HG02852 (cell line): ENCODE results near the gene TOMM20.

Experiments
- ATAC-seq: cut with Tn5 transposase; IDR thresholded peaks from one replicate; pipeline ENCODE4 v1.9.1; 2021; ENCODE audit warnings: mild to moderate bottlenecking, moderate library complexity; ENCODE audit not compliant: unreplicated experiment

Gene TOMM20

GRCh38 chr1:235068158-235069121 is 60.2 kb downstream of the TOMM20 start:
- ATAC-seq: no peak

DNA sequence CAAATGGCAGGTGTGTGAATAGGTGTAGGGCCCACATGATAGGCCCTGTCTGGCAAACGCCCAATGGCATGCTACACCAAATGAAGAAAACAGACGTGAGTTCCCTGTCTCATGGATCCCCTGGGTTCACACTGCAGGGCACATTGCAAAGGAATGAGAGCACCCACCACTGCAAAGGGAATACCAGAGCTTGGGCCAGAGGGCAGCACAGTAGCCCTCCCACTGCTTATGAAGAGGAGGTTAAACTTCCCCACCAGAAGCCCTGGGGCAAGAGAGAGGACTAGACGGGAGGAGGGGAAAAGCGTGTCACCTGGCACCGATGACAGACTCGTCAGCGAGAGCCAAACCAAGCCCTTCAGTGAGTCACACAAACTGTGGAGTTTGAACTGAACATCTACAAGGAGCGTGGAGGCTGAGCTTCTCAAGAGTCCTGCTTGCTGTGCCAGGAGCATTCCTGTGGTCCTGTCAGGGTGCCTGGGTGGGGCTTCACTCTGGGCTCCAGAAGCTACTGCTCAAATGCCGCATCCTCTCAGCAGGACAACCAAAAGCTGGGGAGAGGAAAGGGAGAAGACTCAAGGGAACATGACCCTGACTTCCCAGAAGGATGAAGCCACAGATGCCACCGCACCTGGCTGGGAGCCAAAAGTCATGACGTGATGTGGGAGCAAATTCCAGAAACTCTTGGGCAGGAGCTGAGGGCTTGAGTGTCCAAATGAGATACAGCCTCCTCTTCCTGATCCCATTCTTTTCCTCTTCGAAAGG is 61.1 kb downstream of the TOMM20 start:
- ATAC-seq: no peak

DNA sequence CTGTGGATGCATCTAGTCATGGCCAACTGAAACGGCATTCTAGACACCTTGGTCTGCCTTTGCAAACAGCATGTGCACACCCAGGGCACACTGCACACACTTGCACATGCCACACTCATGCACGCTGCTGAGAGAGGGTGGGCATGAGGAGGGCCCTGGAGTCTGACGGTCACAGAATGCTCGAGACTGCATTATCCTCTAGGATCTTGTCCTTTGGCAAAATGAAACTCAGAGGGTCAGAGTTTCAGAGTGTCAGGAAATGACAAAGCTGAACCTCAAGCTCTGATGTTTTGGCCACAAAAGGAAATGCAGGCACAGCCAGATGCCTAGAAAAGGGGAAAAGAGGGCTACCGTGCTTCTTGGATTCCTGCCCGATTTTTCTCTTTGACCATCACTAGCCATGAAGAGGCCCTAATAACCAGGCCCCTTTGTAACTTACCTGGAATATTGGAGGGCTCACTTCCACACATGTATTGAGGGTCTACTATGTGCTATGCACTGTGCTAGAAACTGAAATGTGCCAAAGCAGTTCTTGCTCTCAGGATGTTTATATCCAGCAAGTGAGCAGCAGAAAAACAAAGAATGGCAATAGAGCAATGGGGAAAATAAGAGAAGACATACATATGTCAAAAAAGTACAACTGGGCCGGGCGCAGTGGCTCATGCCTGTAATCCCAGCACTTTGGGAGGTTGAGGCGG is 65.4 kb downstream of the TOMM20 start:
- ATAC-seq: no peak

- no peak for ATAC-seq
Observed at GRCh38 chr1:235060607-235061470, 67.8 kb downstream of the TOMM20 start.
